Endothelial cell of hepatic sinusoid (primary cell): ENCODE measurements around the gene TMEM138.

Experiments used
- in situ Hi-C: cut with HindIII; loops from 2 replicates; pipeline ENCODE4 v1.10.0; 2017; ENCODE audit warnings: low sequenced_read_pairs

Gene TMEM138

GRCh38 chr11:61403658-61404057, 41.5 kb downstream of the TMEM138 start:
- in situ Hi-C loops = loop anchor here (5.0 kb wide), 1 partner anchor 76 kb away; no protein-coding TSS in a partner anchor

- in situ Hi-C loops = loop anchor here (5.0 kb wide), 1 partner anchor 77 kb away; no protein-coding TSS in a partner anchor
Observed at GRCh38 chr11:61404103-61404502, 41.9 kb downstream of the TMEM138 start.

- in situ Hi-C loops = loop anchor here (5.0 kb wide), 1 partner anchor 77 kb away; no protein-coding TSS in a partner anchor
Observed at GRCh38 chr11:61404641-61405040, 42.5 kb downstream of the TMEM138 start.

- in situ Hi-C loops = no loop called here
Observed at GRCh38 chr11:61406067-61406466, 43.9 kb downstream of the TMEM138 start.

- in situ Hi-C loops = no loop called here
Observed at GRCh38 chr11:61406991-61407728, 45.0 kb downstream of the TMEM138 start.

GRCh38 chr11:61411589-61411988, 49.4 kb downstream of the TMEM138 start:
- in situ Hi-C loops = no loop called here

- in situ Hi-C loops = no loop called here
Observed at GRCh38 chr11:61413496-61413895, 51.3 kb downstream of the TMEM138 start.

- in situ Hi-C loops = no loop called here
Observed at GRCh38 chr11:61414547-61414946, 52.4 kb downstream of the TMEM138 start.

GRCh38 chr11:61415381-61415780, 53.2 kb downstream of the TMEM138 start:
- in situ Hi-C loops = no loop called here

- in situ Hi-C loops = no loop called here
Observed at GRCh38 chr11:61416941-61417340, 54.8 kb downstream of the TMEM138 start.

GRCh38 chr11:61417670-61418069, 55.5 kb downstream of the TMEM138 start:
- in situ Hi-C loops = no loop called here

GRCh38 chr11:61418136-61418535, 56.0 kb downstream of the TMEM138 start:
- in situ Hi-C loops = no loop called here
